Activated CD8-positive, alpha-beta memory T cell treated with anti-CD3 and anti-CD28 coated beads, Interleukin-2, amount 50 U/mL, for 24 hours (primary cell): ENCODE measurements around the gene PDX1.

Experiments used
- DNase-seq: peaks from one replicate; pipeline ENCODE4 v3.0.0-alpha.2; 2020; ENCODE audit errors: extremely low read depth

PDX1 gene

DNA sequence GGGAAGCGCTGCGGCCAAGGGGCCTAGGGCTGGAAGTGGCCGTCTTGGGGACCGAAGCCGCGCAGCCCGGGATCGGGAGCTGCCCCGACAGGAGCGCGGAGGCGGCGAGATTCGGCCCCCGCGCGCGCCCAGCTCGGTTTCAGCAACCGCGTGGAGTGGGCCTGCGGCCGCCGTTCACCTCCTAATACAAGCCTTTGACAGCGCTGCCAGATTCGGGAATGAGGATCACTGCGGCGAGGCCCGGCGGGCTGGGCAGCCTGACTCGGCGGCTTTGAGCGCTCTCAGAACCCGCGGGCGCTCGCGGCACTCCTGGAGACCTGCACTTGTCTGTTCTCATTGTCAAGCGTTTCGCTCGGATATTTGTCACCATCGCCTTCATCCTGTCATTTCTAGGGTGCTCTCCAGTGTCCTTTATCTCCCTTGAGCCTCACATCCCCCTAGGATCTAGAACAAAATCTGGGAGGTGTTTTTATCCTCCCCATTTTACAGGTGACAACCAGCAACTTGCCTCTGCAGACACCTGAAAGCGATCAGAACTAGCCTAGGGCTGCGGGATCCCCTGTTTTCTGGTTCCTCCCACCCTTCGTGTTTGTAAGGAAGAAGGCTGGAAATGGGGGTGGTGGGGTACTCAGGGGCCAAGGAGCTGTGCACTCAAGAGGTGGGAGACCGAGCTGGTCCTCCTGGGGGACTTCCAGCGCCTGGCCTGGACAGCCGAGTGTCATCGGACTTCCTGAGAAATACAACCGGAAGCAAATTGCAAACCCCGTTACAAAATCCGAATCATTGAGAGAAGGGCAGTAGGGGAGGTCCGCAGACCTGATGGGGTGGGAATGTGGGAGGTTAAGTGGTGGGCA is 50.8 kb downstream of the PDX1 start:
- DNase-seq: no peak

DNA sequence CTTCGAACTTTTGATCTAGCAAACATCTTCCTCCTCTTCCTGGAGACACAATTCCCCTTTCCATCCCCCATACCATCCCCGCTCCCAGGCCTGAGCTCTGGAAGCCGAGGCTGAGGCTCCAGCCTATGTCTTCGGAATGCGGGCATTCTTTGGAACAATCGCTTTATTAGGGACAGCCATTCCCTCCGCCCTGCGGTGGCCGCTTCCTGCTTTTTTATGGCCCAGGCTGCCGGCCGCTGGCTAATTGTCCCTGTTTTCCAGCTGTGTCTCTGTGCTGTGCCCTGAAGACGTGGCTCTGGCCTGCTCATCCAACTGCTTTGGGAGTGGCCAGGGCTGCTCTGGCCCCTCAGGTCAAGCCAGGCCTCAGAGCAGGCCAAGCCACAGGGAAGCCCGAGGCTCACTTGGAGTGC is 51.4 kb downstream of the PDX1 start:
- no peak for DNase-seq

GRCh38 chr13:27971776-27972477 is 52.1 kb downstream of the PDX1 start:
- DNase-seq: no peak

DNA sequence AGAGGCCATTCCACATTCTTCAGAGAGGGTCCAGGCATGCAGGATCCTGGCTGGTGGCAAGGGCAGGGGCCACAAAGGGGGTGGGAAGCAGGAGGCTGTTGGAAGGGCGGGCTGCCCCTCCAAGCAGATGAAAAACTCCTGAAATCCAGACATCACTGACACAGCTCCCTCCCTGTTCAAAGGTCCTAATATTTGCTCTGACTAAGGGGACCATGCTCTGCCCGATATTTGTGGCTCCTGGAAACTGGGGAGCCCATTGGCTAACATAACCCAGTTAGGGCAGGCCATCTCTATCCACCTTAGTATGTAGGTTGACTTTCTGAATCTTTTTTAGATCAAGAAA is 52.6 kb downstream of the PDX1 start:
- DNase-seq: no peak

GRCh38 chr13:27973291-27973690 is 53.5 kb downstream of the PDX1 start:
- DNase-seq: no peak

- no peak for DNase-seq
Observed at GRCh38 chr13:27973961-27974662, 54.3 kb downstream of the PDX1 start.
